ENCODE measurements around the gene CLDN14.

CLDN14 gene, protein sequence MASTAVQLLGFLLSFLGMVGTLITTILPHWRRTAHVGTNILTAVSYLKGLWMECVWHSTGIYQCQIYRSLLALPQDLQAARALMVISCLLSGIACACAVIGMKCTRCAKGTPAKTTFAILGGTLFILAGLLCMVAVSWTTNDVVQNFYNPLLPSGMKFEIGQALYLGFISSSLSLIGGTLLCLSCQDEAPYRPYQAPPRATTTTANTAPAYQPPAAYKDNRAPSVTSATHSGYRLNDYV

GRCh38 chr21:36479415-36480402 is at the start of gene CLDN14:
Gene CLDN14, minus strand, starts transcription at chr21:36480122. Its CDS starts 18,427 bp downstream, at chr21:36461695.
- H3K4me3 ChIP-seq (ENCODE audit: low read depth, low read length): no peak within 1 kb of the TSS
- TF ChIP-seq CTCF (IDR thresholded peaks at IDR 0.05; ENCODE audit: low read depth, low read length): no peak

- TF ChIP-seq CTCF (IDR thresholded peaks at IDR 0.05; ENCODE audit: low read depth, low read length): no peak
- H3K4me3 ChIP-seq (ENCODE audit: low read depth, low read length): no peak overlapping the region
These were observed 48.8 kb upstream of the CLDN14 start for GRCh38 chr21:36528716-36529115.

GRCh38 chr21:36527317-36527716 is 47.4 kb upstream of the CLDN14 start:
- H3K4me3 ChIP-seq (ENCODE audit: low read depth, low read length): no peak overlapping the region
- no peak for TF ChIP-seq CTCF (IDR thresholded peaks at IDR 0.05; ENCODE audit: low read depth, low read length)

DNA sequence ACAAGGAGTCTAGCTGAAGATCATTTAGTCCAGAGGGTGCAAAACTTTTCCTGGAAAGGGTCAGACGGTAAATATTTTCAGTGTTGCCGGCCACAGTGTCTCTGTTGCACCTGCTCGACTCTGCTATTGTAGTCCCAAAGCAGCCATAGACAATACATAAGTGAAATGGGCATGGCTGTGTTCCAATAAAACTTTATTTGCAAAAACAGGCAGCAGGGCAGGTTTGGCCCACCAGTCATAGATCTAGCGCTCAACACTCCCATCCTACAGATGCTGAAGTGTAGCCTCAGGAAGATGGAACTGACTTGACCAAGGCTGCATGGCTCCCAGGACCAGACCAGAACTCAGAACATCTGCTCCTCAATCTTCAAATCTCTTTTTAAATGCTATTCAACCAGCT is 46.2 kb upstream of the CLDN14 start:
- no peak for TF ChIP-seq CTCF (IDR thresholded peaks at IDR 0.05; ENCODE audit: low read depth, low read length)
- H3K4me3 ChIP-seq (ENCODE audit: low read depth, low read length): no peak overlapping the region

DNA sequence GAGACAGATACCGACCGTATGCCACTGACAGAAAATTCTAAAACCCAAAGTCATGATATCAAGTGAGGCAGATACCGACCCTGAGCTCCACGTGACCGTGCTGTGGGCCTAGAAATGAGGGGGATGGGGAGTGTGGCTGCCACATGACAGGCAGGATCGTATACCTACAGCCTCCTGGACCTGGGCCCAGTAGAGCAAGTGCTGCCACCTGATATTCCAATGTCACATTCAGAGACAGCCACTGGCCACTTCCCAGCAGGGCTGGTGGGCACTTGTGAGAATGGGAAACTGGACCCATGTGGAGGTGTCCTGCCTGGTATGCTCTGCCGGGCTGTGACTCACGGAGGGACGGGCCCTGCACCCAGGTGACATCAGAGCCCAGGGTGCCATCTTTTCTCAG is 44.6 kb upstream of the CLDN14 start:
- no peak overlapping the region for H3K4me3 ChIP-seq (ENCODE audit: low read depth, low read length)
- TF ChIP-seq CTCF (IDR thresholded peaks at IDR 0.05; ENCODE audit: low read depth, low read length): no peak

DNA sequence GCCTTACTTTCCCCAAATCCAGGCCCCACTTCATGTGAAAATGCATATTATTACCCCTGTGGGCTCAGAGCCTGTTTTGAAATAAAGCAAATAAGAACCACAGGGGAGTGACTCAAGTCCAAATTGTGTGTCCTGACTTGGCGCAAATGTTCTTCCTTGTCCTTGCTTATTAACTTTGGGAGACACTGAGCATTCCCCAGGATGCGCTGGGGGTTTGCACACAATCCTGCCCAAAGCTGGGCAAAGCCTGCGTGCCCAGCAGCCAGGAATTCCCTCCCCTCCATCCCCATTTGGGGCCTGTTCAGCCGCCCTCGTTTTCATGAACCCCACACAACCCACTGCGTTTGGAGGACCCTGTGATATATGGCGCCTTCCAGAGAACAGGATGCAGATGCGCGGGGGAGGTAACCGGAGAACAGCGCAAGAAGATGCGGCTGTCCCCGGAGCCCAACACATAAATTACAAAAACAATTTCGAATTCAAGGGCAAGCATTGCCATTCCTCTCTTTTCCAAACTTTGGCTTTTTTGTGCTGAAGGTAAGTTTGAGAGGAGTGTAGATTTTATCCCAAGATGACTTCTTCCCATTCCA is 42.4 kb upstream of the CLDN14 start:
- no peak for TF ChIP-seq CTCF (IDR thresholded peaks at IDR 0.05; ENCODE audit: low read depth, low read length)
- no peak overlapping the region for H3K4me3 ChIP-seq (ENCODE audit: low read depth, low read length)

All from WI38 (cell line).